Activated CD4-positive, alpha-beta T cell treated with anti-CD3 and anti-CD28 coated beads, Interleukin-10, Interleukin-2, amounts not matched to agents 100 ng/mL and 50 ng/mL, durations not matched to agents 16 hours and 8 hours (primary cell): ENCODE measurements around the gene ASF1B.

ENCODE experiments used
- DNase-seq: peaks from one replicate; pipeline ENCODE4 v3.0.0-alpha.2; 2020

The ASF1B gene

DNA sequence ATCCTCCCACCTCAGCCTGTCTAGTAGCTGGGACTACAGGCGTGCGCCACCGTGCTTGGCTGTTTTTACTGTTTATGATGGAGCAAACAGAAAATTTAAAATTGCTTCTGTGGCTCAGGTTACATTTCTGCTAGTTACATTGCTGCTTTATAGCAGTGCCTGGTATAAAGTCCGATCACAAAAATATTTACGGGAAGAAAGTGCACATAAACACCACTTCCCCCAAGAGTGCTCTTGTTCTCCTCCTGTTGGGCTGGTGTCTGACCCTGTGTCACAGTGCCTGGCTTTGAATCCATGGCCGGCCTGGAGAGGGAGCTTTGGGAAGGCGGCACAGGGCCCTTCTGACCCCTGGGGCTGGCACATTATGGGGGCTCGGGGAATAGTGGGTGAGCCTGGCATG is 30.7 kb downstream of the ASF1B start:
- no peak for DNase-seq

DNA sequence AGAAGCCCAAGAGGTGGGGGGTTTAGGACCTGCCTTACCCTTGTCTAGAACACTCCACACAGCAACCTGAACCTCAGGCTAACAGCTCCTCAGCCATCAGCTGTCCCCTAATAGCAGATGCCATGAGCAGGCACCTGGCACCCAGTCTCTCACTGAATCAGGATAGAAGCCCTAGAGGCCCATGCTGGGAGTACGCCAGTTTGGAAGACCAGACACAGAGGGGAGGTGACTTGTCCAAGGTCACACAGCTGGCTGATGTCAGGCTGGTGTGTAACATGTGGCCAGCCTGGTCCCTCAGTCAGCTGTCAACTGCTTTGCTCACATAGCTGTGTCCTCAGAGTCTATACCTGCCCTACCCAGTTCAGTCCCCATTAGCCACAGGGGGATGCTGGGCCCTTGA is 33.1 kb downstream of the ASF1B start:
- DNase-seq, result no peak

DNA sequence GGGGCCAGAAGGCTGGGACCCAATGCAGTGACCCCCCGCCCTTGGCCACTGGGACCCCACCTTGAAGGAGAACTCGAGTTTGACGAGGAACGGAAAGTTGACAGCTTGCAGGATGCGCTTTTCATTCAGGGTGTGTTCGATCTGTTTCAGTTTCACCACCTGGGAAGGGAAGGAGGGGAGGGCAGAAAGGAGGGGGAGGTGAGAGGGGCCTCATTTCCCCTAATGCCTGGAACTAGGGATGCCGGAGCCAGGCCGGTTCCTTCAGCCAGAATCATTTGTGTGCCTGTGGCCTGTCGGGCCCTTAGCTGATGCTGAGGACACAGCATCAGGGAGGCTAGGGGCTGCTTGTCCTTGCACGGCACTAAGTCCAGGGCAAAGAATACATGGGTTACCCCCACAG is 33.6 kb downstream of the ASF1B start:
- no peak for DNase-seq

DNA sequence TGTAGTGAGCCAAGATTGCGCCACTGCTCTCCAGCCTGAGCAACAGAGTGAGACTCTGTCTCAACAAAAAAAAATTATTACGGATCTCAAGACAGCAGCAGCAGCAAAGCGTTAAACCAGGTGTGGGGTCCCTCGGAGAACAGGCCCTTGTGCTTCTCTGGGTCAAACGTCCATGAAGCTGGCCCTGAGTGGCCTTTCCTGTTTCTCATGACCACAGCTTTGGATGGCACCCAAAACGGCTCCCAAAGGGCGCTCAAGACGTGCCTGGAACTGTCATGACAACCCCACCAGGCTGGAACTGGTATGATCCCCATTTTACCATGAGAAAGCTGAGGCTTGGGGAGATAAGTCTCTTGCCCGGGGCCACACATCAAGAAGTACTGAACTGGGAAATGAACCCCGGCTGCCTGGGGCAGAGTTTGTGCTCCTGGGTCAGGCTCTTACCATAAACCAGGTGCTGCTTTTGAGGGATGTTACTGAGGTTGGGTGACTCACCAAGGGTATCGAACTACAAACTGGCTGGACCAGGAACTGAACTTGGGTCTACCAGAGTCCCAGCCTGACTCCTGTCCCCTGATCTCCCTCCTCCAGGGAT is 34.2 kb downstream of the ASF1B start:
- no peak for DNase-seq

DNA sequence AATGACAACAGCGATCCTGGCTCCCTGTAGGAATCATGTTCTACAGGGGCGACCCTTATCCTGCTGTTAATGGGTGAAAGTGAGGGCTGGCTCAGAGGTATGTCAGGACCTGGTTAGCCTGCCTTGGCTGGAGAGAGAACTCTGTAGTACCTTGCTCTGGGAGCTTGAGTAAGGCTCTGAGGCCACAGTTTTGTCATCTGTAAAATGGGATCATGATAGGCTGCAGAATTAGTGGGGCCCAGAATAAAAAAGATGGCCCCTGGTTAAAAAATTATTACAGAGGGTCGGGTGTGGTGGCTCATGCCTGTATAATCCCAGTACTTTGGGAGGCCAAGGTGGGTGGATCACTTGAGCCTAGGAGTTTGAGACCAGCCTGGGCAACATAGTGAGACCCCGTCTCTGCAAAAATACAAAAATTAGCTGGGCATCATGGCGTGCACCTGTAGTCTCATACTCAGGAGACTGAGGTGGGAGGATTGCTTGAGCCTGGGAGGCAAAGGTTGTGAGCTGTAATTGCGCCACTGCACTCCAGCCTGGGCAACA is 35.3 kb downstream of the ASF1B start:
- no peak for DNase-seq

DNA sequence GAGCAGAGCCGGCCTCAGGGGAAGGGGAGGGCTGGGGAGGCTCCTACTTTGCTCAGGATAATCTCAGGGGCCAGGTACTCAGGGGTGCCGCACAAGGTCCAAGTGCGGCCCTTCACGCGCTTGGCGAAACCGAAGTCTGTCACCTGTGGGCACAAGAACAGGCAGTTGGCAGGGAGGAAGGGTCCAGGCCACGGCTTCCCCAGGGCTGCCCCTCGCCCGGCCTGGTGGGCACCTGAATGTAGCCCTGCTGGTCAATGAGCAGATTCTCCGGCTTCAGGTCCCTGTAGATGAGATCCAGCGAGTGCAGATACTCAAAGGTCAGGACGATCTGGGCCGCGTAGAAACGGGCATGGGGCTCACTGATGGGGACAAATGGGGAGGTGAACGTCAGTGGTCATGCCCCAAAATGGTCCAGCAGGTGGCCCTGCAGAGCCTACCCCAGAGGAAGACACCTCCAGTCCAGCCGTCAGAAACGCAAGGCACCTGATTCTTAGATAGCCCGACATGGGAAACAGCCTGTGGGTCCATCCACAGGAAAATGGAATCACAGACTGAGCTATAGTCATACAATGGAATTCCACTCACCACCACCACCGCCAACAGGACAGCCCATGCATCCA is 38.7 kb downstream of the ASF1B start:
- no peak for DNase-seq

DNA sequence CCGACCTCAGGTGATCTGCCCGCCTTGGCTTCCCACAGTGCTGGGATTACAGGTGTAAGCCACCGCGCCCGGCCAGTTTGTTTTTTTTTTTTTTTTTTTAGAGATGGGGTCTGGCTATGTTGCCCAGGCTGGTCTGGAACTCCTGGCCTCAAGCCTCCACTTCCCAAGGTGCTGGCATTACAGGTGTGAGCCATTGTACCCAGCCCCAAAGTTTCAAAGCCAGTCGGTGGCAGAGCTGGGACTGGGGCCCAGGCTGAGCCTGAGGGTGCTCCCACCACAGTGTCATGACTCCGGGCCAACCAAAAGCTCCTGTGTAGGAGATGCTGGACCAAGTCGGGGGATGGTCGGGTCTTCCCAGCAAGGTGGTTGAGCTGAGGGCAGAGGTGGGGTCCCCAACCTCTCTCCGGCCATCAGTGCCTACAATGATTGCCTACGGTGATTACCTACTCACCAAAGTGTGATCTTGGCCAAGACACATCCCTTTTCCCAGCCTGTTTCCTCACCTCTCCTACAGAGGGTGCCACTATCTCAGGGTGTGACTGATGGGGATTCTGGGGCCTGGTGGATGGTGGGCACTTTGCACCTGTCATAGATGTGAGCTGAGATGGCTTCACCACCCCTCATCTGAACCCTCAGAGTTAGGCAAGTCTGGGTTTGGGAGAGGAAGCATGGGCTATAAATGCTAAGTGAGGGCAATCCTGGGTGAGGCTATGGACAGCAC is 40.0 kb downstream of the ASF1B start:
- DNase-seq, result no peak

DNA sequence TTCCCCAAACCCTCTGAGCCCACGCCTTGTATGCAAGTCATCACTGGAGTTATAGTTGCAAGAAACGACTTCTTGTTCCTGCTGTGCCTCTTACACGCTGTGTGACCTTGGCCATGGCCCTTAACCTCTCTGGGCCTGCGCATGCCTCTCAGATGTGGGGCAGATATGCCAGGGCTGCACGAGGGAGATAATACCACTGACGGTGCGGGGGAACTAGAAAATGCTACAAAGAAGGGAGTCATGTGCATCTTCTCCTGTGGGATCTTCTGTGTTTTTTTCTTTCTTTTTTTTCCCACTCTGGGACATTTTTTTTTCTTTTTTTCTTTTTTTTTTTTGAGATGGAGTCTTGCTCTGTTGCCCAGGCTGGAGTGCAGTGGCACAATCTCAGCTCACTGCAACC is 41.5 kb downstream of the ASF1B start:
- no peak for DNase-seq

DNA sequence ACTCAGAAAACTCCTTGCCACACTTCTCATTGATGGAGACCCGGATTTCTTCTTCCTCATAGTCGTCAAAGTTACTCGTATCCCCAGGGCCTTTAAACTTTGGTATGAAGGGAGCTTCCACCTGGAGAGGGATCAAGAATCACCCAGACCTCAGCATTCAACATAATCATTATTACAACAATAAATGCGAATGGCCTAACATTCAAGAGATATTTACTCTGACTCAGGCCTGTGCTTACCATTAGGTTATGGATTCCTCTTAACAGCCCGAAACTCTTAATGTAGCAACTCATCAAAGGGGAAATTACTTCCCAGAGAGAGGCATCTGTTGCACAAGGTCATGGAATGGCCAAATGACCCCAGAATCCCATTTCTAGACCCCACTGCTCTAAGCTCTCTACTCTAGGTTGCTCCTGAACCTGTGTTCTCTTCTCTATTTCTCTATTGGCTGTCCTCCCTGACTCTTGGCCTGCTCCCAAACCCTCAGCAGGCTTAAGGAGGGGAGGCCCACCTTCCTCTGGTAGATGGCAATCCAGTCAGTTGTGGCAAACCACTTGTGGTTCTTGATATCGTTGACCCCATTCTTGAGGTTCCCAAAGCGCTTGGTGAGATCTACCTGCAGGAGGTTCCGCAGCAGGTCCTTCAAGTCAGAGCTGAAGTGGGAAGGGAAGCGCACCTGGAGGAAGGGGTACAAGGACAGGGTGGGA is 43.1 kb downstream of the ASF1B start:
- no peak for DNase-seq

DNA sequence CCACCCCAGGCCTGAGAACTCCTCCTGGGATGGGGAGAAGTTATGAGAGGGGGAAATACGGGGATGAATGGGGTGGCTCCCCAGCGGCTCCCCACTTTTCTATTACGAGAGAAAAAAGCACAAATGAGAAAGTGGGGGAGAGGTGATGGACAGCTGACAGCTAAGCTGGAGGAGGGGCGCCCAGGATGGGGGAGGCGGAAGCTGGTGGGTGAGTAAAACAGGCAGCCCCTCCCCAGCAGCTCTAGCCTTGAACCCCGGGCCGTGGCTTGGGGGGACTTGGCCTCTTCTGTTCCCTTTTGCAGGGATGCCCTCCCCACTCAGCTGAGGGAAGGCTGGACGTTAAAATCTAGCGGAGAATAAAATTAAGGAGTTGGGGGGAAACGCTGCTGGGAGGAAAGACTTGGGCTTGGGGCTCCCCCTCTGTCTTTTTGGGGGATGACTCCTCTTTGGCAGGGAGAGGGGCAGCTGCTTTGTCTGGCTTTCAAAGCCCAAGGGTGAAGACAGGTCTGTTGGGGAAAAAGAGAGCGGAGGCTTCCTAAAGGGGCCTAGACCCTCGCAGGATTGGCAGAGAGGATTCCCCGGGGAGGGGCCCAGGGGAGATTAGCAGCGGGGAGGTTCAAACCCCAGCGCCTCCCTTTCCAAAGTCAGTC is 44.5 kb downstream of the ASF1B start:
- DNase-seq, result no peak

DNA sequence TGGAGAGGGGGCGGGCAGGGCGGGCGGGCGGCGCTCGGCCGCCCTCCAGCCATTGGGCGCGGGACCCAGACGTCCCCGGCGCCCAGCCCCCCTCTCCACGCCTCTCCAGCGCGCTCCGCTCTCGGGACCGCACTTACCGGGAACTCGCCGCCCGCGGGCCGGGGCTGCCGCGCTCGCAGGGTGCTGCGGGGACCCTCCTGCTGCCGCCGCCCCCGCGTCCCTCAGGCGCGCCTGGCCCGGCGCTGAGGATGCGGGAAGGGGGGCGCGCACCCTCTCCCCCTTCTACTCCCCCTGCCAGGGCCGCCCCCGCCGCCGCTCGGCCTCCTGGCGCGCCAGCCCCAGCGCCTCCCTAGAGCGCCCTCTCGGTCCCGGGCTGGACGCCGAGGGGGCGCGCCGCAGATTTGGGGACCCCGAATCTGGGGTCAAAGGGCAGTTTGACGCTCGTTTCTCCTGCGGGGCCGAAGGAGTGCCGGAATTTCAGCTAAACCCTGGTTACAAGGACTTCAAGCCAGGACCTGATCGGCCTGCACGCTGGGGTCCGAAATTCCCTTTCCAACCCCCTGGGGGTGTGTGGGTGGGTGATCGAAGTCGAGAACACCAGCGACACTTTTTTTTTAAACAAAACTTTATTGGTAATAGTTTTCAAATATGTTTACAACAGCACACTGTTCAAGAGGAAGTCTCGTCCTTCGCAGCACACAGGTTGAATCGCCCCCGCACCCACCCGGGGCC is 45.1 kb downstream of the ASF1B start:
- DNase-seq, result peak; percentile 54

DNA sequence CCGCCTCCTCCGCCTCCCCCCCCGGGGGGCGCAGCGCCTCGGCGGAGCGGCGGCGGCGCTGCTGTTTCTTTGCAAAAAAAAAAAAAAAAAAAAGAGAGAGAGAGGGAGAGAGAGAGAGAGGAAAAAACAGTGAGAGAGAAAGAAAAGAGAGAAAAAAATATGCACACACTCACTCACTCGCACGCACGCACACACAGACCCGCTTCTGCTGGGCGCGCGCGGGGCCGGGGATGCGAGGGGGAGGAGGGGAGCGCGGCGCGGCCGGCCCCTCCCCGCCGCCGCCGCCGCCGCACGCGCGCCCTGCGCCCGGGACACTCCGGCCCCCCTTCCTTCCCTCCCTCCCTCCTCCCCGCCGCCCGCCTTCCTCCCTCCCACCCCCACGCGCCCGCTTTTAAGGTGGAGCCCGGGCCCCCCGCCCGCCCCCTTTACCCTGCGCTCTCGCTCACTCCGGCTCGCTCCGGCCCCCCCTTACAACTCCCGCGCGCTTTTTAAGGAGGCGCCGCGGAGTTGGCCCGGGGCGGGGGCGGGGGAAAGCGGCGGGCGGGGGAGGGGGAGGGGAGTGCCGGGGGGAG is 45.8 kb downstream of the ASF1B start, which contains the start of gene SAMD1:
SAMD1 (minus strand) TSS at position 243 of the 572 bp plus-strand sequence.
- peak; percentile 84 for DNase-seq

DNA sequence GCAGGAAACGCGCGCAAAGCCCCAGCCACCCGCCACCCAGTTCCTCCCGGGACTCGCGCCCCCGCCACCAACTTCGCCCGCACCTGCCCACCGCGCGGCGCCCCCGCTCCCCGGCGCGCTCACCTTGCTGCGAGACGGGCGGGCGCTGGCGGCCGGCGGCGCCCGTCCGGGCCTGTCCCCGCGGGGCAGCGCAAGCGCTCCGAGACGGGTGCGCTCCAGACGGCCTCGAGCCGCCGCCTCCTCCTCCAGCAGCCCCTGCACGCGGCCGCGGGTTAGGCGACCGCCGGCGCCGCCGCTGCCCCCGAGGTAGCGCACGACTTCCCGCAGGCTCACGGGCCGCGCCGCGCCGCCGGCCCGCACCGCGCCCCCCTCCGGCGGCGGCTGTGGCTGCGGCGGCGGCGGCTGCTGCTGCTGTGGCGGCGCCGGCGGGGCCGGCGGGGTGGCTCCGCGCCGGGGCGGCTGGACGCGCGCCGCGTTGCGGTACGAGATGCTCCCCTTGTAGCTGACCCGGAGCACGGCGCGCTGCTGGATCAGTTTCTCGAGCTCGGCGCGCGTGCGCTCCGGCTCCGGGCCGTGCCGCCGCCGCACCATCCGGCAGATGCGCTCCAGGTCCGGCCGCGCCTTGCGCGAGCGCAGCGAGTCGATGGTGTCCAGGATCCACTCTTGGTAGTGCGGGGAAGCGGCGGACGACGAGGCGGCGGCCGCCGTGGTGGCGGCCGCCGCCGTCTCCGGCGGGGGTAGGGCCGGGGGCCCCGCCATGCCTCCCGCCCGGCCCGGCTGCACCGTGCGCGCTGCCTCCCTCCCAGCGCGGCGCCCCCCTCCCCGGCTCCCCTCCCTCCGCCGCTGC is 46.5 kb downstream of the ASF1B start:
- DNase-seq, result peak; percentile 68

DNA sequence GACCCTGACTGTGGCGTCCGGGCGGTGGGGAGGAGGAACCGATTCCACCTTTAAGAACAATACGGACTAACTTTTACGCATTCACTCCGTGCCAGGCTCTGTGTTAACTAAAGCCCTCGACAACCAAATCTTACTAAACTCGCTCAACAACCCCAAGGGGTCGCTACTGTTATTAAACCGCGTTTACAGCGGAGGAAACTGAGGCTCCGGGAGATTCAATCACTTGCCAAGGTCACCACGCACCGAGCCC is 47.1 kb downstream of the ASF1B start:
- peak; percentile 34 for DNase-seq

DNA sequence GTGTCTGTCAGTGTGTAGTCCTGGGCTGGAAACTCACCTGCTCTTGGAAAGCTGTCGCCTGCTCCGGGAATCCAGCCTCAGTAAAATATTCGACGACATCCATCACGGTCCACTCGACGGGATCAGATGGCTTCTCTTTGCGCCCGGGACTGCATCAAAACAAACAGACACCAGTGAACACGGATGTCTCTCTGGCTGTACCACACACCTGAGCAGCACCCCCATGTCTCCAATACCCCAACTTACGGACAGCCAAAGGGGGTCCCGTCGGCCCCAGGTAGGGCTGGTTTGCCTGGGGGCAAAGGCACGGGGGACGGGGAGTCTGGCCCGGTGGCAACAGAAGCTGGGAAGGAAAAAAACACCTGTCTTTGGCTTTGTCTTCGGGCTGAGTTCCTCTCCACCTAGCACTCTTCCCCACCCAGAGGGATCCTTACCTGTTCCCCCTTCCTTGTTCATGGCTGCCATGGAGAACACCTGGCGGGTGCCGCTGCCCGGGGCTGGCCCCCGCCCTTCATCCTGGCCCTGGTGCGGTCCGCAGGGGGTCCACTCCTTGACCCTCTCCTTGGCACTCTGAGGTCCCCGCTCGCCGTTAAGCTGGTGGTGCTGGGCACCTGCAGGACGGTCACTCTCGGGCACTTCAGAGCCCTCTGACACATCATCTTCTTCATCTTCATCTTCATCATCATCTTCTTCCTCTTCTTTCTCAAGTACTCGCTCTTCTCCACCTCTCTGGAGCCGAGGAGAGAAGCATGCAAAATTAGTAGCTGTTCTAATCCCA is 47.6 kb downstream of the ASF1B start:
- no peak for DNase-seq

DNA sequence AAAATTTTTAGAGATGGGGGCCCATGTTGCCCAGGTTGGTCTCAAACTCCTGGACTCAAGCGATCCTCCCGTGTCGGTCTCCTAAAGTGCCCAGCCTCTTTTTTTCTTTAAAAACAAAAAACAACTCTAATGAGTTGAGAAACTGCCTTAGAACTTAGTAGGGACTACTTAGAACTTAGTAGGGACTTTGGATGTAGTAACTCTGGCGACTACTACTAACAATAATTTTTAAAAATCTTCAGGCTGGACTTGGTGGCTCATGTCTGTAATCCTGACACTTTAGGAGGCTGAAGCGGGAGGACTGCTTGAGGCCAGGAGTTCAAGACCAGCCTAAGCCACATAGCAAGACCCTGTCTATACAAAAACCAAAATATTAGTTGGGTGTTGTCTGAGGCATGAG is 50.3 kb downstream of the ASF1B start:
- no peak for DNase-seq

DNA sequence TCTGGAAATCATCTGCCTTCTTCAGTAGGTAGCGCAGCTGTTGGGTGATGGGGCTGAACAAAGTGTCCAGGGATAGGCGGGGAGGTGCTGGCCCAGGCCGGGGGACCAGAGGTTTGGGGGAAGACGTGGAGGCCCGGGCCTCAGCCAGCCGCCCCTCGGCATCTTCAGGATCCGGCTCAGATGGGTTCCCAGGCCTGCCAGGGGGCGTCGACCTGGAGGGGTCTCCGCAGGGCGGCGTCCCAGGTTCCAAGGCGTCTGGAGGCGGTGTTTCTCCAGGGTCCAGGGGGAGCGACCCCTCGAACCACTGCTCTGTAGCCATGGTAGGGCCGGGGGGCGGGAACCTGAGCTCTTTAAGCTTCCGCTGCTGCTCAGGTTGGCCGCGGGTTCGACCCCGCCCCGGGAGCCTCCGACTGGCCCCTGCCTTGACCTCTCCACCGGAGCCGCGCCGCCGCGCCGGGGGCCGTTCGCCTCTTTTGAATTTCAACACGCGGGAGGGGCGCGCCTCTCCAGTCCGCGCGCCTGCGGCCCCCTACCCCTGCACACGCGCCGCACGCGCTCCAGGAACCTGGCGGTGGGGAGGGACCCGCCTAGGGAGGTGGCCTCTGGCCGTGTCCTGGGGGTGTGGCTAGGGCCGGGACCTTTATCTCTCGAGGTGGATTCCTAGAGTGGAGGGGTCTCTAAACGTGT is 50.9 kb downstream of the ASF1B start, which contains the start of gene C19orf67:
C19orf67 (minus strand) TSS at position 475 of the 687 bp plus-strand sequence; CDS start at position 319, 156 bp downstream.
- DNase-seq, result no peak

DNA sequence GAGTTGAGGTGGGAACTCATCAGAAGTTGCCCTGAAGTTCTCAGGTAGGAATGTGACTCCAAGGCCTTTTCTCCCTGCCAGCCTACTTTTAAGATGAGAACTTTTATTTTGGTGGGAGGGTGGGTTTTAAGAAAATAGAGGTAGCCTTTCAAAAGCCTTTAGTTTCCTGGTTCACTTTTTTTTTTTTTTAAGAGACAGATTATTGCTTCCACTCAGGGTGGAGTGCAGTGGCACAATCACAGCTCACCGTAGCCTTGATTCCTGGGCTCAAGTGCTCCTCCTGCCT is 53.8 kb downstream of the ASF1B start:
- DNase-seq, result no peak

DNA sequence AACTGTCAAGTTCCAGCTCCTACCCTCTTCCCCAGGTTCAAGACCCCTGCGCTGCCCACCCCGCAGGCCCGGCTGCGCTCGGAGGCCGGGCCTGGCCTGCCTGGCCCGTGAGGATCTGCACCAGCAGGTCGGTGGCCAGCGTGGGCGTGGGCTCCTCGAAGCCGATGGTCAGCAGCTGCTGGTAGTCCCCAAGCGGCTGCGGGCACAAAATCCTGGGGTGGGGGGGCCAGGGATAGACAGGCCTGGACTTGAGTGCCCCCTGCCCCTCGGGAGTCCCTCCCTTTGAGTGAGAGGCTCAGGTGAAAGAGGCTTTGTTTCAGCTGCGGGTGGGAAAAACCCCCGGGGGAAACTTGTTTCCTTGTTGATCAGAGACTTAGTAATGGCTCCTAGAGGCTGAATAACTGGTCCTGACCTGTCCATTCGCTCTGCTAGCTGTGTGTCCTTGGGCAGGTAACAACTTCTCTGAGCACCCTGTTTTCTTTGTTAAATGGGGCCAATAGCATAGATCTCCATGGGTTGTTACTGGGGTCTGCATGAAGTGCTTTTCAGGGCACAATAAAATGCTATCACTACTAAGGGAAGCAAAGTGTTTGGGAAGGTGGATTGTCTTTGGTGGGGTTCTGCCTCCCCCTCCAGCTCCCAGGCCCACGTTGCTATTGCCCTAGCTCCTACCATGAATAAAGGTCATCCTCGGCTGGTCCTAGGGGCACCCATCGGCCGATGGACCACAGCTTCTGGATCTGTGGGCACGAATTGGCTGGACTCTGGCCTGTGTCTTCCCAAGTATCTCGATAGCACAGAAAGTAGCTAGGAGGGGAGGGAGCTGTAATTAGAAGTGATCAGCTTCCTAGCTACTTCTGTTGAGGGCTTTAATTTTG is 54.4 kb downstream of the ASF1B start:
- peak; percentile 16 for DNase-seq
